SKM-1 treated with dmso at 0.1 percent for 144 hours (cell line): ENCODE data around the gene MST1R.

ENCODE experiments used
- DNase-seq: peaks from one replicate; lab custom pipeline; 2025; ENCODE audit not compliant: unreplicated experiment; lab: John Stamatoyannopoulos, UW

Gene MST1R

DNA sequence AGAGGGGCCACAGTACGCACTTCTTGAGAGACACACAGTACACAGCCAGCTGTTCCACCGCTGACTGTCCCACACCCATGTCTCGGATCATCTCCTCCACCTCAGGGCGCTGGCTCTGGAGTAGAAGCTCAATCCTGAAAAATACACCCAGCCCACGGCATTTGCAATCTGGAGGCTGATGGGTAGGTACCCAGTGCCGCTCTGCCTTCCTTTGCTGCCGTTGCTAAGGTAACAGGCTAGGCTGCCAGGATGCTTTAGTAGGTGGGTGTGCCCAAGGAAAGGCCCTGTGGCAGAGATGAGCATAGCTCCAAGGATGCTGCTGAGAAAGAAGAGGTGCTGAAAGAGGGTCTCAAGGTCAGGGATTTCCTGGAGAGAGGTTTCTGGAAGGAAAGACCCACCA is 61.9 kb downstream of the MST1R start:
- no peak for DNase-seq

DNA sequence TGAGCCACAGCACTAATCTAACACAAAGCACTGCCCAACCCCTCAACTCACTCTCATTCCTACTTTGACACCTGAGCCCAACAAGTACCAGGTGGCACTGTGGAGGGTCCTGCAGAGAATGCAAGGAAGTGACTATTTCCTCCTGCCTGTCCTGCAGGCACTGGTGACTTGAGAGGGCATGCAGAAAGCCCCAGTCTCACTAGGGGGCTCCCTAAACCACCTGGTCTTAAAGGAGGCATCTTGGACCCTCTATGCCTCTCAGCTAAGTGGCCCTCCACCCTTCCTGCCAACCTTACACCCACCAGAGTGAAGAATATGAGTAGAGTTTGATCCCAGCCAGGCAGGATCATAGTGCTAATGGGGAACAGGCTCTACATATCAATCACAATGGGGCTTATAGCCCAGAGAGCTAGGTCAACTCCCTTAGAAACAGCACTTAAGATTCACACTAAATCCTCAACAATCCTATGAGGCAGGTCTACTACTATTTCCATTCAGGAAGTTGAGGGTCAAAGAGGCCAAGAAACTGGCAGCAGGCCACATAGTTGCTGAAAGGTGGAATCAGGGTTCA is 62.5 kb downstream of the MST1R start:
- DNase-seq, result peak; percentile 23

DNA sequence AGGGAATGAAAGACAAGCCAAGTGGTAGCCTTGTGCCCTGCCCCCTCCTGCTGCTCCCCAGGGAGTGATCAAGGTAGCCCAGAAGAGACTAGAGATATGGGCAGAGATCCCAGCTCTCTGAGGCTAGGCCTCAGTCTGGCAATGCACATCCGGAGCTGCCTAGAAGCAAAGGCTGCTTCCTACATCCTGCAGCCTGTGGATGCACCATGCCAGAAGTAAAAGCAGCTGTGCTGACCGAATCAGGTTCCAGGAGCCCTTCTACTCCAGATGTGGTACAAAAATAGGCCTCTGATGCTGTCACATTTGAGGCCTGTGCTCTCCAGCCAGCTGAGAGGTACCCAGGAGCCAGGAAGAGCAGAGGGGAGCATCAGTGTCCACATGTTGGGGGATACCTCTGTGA is 63.3 kb downstream of the MST1R start:
- no peak for DNase-seq

DNA sequence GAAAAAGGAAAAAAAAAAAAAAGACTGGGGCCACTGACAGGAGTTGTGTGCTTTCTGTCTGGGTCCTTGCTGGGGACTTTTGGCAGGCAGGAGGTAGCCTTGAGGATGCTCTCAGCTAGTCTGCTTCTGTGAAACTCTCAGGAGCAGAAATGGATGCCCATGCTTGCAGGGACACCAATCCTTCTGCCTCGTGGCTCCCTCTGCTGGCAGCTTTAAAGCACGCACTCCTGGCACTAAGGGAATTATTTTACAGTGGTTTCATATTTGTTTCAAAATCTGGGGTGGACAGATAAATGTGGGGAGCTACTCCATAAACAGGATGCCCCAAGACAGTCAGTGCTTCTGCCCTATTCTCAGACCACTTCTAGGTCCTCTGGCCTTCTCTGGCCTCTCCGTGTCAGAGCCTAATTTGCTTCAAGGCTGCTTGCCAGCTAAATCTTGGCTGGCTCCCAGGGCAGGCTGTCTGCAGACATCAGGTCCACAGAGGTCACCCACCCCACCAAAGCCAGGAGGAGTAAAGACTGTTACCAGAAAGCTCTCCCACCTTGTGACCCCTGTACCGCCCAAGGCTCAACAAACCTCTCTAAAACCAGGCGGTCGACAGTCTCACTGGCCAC is 64.4 kb downstream of the MST1R start:
- peak; percentile 74 for DNase-seq
